Skin epidermis (tissue), 12 donors: ENCODE results near the gene CIAO2A.

Source experiments
- H3K27ac ChIP-seq, 21 experiments: fragments of 200-600 bp; sonication (generic) in 11 of 21; one replicate each; pipeline ENCODE4 v1.5.0; 2020; ENCODE audit warnings: mild to moderate bottlenecking in 3 of 21, inconsistent platforms in 2 of 21, moderate library complexity in 2 of 21
- H3K4me3 ChIP-seq, 7 experiments: fragments of 200-600 bp; sonication (generic) in 2 of 7; one replicate each; pipeline ENCODE4 v1.5.0; 2020; ENCODE audit warnings: inconsistent platforms in 2 of 7, mild to moderate bottlenecking in 2 of 7, moderate library complexity in 1 of 7

Gene CIAO2A

DNA sequence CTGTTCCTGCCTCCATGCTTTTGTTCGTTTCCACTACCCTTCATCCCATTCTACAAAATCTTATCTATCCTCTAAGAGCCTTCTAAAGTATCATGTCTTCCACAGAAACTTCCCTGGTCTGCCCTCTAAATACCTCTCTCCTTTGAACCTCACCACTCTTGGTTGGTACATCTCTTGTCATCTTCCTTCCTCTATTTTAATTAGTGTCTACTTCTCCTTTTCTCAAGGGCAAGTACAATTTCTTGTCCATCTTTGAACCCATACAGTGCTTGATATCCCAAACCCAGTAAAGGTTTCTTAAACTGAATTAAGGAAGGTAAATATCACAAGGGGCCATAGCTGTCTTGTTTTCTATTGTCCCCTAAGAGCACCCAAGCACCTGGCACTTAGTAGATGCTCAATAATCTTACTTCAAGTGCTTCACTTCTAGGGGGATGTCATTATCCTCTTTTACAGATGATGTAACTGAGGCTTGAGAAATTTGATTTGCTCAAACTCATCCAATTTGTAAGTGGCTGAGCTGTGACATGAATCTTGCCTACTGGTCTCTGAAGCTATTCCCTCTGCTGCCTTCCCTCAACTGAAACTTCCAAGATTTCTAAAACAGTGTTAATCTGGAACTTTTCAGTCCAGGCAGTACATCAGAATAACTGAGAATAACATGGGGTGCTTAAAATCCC is 44.7 kb downstream of the CIAO2A start:
- H3K4me3 ChIP-seq: no peak overlapping the region

GRCh38 chr15:64046421-64047153 is 47.1 kb downstream of the CIAO2A start, which contains the start of gene DAPK2:
DAPK2 (minus strand) TSS chr15:64046485; CDS start chr15:64040261, 6,224 bp downstream.
- peak within 1 kb of the TSS; percentile 41 to 65 (median 54) for H3K4me3 ChIP-seq
- H3K27ac ChIP-seq: peak within 1 kb of the TSS in 19 of 21 experiments; percentile 2 to 86 (median 62)

More for the DNA sequence above, 44.7 kb downstream of the CIAO2A start:
- H3K27ac ChIP-seq: no peak overlapping the region

DNA sequence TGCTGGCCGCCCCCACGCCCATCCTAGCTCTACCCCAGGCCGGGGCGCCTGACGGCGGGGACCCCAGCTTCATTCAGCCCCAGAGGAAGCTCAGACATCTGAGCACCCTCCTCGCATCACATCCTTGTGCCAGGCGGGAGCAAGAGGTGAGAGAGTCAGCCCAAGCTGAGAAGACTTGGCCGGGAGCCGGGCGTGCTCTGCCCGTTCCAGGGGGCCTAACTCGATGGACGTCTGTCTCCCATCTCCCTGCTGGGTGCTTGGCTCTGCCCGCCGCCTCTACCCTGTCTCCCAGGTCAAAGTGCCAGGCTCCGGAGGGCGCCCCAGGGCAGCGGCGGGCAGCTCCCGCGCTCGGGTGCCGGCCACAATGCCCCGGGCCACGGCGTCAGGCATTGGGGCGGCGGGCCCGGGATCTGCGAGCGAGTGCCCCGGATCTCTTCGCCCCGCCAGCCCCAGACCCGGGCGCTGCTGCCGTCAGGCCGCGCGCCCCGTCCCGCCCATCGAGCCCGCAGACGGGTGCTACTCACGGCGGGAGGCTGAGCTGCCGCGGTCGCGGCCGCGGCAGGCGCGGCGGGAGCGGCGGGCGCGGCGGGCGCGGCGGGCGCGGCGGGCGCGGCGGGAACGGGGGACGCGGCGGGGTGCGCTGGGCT is 47.7 kb downstream of the CIAO2A start:
- peak overlapping the region; percentile 41 to 65 (median 54) for H3K4me3 ChIP-seq
- peak overlapping the region in 18 of 21 experiments; percentile 2 to 86 (median 62) for H3K27ac ChIP-seq

GRCh38 chr15:64045101-64045435 is 48.6 kb downstream of the CIAO2A start:
- Histone ChIP-seq H3K27ac (peak overlapping the region in 5 of 21 experiments; percentile 24 to 82 (median 40)), H3K4me3 (peak overlapping the region in 5 of 7 experiments; percentile 46 to 65 (median 61))

DNA sequence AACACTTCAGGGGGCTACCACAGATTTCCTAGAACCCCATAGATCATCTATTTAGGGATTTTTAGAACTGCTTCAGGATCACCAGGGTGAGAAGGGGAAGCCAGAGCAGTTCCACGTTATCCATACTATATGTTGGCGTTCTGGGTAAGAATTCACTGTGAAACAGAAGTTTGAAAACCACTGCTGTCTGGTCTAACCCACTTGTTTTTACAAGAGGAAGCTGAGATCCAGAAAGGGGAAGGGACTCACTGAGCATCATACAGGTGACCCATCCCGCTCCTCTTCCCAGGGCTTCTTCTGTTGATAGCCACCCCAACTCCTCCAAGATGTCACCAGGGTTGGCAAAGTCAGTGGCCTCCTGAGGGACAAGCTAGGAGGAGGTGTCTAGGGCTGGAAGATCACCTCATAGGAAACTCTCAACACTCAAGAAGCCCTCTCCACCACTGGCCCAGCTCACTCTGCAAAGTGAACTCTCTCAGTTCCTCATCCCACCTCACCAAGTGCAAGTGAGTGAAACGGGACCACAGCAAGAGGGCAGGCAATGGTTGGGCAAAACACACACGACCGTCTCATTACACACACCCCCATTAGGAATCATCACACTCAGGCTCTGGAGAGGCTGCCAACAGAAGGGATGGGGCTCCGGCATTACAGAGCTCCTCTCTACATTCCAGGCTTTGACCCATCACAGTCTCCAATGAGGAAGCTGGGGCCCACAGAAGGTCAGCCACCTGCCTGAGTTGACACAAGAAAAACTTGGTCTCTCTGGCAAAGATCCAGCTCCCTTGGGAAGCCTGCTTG is 49.1 kb downstream of the CIAO2A start:
- peak overlapping the region in 4 of 7 experiments; percentile 2 to 65 (median 58) for H3K4me3 ChIP-seq
- H3K27ac ChIP-seq: peak overlapping the region in 4 of 21 experiments; percentile 34 to 82 (median 54)

DNA sequence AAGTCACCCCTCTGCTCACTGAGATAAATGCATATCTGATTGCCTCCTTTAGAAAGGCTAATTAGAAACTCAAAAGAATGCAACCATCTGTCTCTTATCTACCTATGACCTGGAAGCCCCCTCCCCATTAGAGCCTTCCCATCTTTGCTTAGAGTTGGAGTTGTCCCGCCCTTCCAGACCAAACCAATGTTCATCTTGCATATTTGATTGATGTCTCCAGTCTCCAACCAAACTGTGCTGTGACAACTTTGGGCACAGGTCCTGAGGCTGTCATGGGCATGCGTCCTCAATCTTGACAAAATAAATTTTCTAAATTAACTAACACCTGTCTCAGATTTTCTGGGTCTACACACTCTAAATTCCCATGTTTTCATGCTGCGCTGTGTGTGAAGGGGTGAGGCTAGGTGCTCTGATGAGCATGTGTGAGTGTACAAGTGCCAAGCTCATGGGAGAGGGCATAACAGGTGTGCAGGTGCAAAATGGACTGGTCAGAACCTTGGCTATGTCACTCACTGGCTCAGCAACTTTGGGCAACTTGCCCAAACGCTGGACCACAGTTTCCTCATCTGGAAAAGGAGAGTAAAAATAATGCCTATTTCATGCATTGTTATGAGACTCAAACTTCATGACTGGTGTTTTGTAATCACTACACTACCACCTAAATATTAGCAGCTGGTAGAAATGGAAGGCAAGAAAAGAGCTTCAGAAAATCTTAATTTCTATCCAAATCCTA is 54.6 kb downstream of the CIAO2A start:
- H3K27ac ChIP-seq: no peak overlapping the region
- no peak overlapping the region for H3K4me3 ChIP-seq

DNA sequence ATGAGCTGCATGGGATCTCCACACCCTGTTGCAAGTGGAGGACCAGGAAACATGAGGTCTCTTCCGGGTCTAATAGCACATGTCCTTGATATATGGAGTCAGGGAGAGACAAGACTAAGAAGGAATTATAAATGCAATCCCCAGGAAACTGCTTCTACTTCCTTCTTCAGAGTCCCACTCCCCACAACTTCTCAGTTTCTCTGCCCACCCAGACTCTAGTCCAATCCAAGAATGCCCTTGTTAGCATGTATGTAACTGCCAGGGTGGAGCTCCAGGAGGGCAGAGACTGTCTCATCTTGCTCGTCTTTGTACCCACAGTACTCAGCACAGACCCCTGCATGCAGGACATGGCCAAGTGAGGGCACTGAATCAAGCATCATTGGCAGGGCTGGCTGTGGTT is 55.7 kb downstream of the CIAO2A start:
- no peak overlapping the region for H3K4me3 ChIP-seq
- no peak overlapping the region for H3K27ac ChIP-seq

- no peak overlapping the region for H3K4me3 ChIP-seq
- no peak overlapping the region for H3K27ac ChIP-seq
Measured at GRCh38 chr15:64037116-64037515, 56.5 kb downstream of the CIAO2A start.

DNA sequence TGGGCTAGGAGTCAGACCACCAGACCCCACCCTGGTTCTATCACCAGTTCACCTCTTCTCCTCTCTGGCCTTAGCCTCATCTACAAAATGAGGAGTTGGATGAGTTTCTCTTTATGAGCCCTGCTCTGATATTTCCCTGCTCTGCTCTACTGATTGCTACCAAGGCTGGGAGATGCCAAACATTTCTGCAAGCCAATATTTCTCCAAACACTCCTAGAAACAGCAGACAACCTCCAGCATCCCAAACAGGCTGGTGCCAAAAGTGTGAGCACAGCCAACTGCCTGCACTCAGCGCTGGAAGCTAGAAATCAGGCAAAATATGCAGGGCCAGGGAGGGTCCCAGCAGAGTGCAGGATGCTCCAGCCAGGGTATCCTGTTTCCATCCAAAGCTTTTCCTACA is 58.1 kb downstream of the CIAO2A start:
- Histone ChIP-seq H3K4me3 (no peak overlapping the region), H3K27ac (no peak overlapping the region)

GRCh38 chr15:64034519-64034918 is 59.1 kb downstream of the CIAO2A start:
- Histone ChIP-seq H3K4me3 (no peak overlapping the region), H3K27ac (no peak overlapping the region)

- no peak overlapping the region for H3K4me3 ChIP-seq
- H3K27ac ChIP-seq: no peak overlapping the region
Measured at GRCh38 chr15:64032329-64032728, 61.3 kb downstream of the CIAO2A start.

- H3K27ac ChIP-seq: peak overlapping the region in 1 of 21 experiments; percentile 17
- H3K4me3 ChIP-seq: no peak overlapping the region
Measured at GRCh38 chr15:64030123-64030522, 63.5 kb downstream of the CIAO2A start.

DNA sequence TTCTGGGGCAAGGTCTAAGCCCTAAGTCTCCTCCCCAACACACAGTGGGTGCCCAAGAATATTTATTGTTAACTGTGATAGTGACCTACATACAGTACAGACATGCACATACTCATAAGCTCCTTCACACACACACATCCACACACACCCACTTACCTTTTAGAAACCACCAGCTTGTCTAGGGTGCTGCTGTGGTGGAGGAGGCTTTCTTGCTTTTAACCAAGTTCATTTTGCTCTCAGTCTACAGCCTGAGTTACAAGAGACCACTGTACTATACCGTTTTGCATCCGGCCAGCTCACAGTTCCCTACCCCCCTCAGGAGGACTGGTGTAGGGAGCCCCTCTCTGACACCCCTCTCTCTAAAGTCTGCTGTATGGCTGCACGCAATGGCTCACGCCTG is 64.0 kb downstream of the CIAO2A start:
- Histone ChIP-seq H3K4me3 (no peak overlapping the region), H3K27ac (peak overlapping the region in 1 of 21 experiments; percentile 17)

DNA sequence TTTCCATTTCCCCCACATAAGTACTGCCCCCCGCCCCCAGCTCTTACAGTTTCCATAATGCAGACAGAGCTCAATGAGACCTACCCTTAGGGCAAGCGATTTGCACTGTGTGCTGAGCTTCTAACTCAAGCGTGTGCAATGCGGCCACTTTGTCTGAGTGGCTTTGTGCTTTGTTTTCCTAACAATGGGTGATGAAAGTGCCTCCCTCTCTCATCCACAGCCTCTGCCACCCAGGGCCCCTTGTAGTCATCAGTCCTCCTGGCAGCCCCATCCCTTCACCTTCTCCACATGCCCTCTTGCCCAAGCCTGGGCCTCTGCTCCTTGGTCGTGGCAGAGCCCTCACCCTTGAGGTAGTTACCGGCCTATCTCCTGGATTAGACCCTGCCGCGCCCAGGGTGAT is 64.5 kb downstream of the CIAO2A start:
- Histone ChIP-seq H3K4me3 (no peak overlapping the region), H3K27ac (no peak overlapping the region)

DNA sequence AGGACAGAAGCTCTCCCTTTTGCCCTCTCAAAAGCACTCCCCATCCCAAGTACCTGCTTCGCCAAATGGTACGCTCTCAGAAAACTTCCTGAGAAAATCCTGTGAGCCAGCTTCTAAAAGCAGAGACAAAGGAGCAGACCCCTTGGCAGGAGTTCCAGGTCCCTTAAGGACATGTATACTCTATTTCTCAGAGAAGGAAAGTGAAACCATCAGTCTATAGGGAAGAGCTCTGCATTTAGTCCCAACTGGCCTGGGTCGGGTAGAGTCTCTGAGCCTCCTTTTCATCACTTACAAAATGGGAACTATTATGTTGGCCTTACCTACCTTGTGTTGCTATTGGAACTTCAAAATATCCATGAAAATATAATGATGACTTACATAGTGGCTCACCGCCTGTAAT is 67.0 kb downstream of the CIAO2A start:
- Histone ChIP-seq H3K4me3 (no peak overlapping the region), H3K27ac (no peak overlapping the region)

DNA sequence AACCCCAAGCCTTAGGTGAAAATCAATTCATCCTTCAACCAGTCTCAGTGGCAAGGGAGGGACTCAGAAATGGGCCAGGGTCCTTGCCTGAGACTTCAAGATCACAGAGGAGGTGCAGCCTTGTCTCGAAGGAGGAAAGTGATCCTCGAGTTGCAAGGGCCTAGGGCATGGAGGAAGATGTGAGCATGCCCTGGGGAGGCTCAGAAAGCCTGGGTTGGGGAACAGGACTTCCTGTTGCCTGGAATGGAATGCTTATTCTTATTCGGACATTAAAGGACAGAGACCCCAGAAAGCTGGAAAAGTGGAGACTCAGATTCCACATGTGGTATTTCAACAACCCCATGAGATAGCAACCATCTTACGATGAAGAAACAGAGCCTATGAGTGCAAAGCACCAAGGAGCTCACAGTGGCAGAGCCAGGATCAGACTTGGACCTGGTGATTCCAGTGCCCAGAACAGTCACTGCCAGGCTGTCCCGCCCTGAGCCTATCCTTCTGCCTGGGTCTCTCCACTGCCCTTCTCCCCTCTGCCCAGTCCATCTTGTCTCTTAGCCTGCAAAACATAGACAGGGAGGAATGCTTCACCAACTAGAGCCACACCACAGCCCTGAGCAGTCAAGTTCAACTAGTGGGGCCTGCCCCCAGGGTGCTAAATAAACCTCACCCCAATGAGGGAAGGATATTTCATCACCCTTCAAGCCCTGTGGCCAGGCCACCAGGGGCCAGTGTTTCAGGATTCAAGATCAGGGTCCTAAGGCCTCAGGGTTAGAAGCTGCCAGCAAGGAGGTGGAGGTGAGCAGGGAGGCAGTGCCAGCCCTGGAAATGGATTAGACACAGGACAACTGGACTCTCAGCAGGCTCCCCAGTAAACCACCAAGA is 69.2 kb downstream of the CIAO2A start:
- H3K27ac ChIP-seq: no peak overlapping the region
- H3K4me3 ChIP-seq: no peak overlapping the region

GRCh38 chr15:64023220-64023619 is 70.4 kb downstream of the CIAO2A start:
- no peak overlapping the region for H3K4me3 ChIP-seq
- H3K27ac ChIP-seq: no peak overlapping the region

GRCh38 chr15:64022571-64022970 is 71.1 kb downstream of the CIAO2A start:
- H3K4me3 ChIP-seq: no peak overlapping the region
- H3K27ac ChIP-seq: no peak overlapping the region
